HepG2 (cell line): ENCODE measurements around the gene KIRREL2. TPM values are rescaled to one million over a fixed set of nuclear protein-coding genes. Genes with fewer than 3 reads are reported as not detected.

Source experiments
- ARID4A ChIP-seq: sonication (generic); formaldehyde crosslinking; IDR thresholded peaks from 2 replicates; pipeline ENCODE4 v1.5.0; 2020; ENCODE audit warnings: mild to moderate bottlenecking, missing genetic modification reagents, borderline replicate concordance
- BRF2 ChIP-seq: sonication (generic); formaldehyde crosslinking; IDR thresholded peaks from 2 replicates; pipeline ENCODE4 v1.8.1; 2022; ENCODE audit warnings: mild to moderate bottlenecking, missing genetic modification reagents
- ERF ChIP-seq: IDR thresholded peaks from 2 replicates; pipeline ENCODE4 v1.6.1; 2018; ENCODE audit warnings: missing biosample characterization, missing genetic modification reagents
- GPBP1L1 ChIP-seq: sonication (generic); formaldehyde crosslinking; IDR thresholded peaks from 2 replicates; pipeline ENCODE4 v1.5.0; 2020; ENCODE audit warnings: mild to moderate bottlenecking, missing genetic modification reagents
- HNRNPL ChIP-seq: fragments of 200-400 bp; formaldehyde crosslinking; IDR thresholded peaks from 2 replicates; pipeline ENCODE4 v1.6.1; 2017; ENCODE audit warnings: mild to moderate bottlenecking, low read depth, low read length
- NCOA1 ChIP-seq: sonication (generic); formaldehyde crosslinking; IDR thresholded peaks from 2 replicates; pipeline ENCODE4 v1.9.0; 2021; ENCODE audit warnings: missing genetic modification reagents
- NR2C2 ChIP-seq: sonication (generic); formaldehyde crosslinking; IDR thresholded peaks from 2 replicates; pipeline ENCODE4 v1.4.0; 2020; ENCODE audit warnings: missing genetic modification reagents, mild to moderate bottlenecking, moderate library complexity, borderline replicate concordance
- NR2F2 ChIP-seq: IDR thresholded peaks from 2 replicates; pipeline ENCODE4 v1.6.1; 2012; ENCODE audit warnings: low read depth, inconsistent platforms, borderline replicate concordance
- RBFOX2 ChIP-seq: fragments of 200-400 bp; formaldehyde crosslinking; IDR thresholded peaks from 2 replicates; pipeline ENCODE4 v1.6.1; 2017; ENCODE audit warnings: low read depth, mild to moderate bottlenecking, low read length
- SIX4 ChIP-seq: sonication (generic); formaldehyde crosslinking; IDR thresholded peaks from 2 replicates; pipeline ENCODE4 v1.4.0; 2020; ENCODE audit warnings: missing genetic modification reagents
- TARDBP ChIP-seq: sonication (generic); formaldehyde crosslinking; IDR thresholded peaks from 2 replicates; pipeline ENCODE4 v1.8.0; 2022; ENCODE audit warnings: mild to moderate bottlenecking, missing genetic modification reagents
- TOE1 ChIP-seq: sonication (generic); formaldehyde crosslinking; IDR thresholded peaks from 2 replicates; pipeline ENCODE4 v1.4.0; 2020; ENCODE audit warnings: mild to moderate bottlenecking, missing genetic modification reagents
- ZMYM4 ChIP-seq: sonication (generic); formaldehyde crosslinking; IDR thresholded peaks from 2 replicates; pipeline ENCODE4 v1.8.1; 2023; ENCODE audit warnings: mild to moderate bottlenecking, missing genetic modification reagents
- ZNF34 ChIP-seq: sonication (generic); formaldehyde crosslinking; IDR thresholded peaks from 2 replicates; pipeline ENCODE4 v1.4.0; 2020; ENCODE audit warnings: mild to moderate bottlenecking, missing genetic modification reagents, borderline replicate concordance
- ZNF543 ChIP-seq: sonication (generic); formaldehyde crosslinking; IDR thresholded peaks from 2 replicates; pipeline ENCODE4 v1.4.0; 2020; ENCODE audit warnings: mild to moderate bottlenecking, missing genetic modification reagents
- ZNF678 ChIP-seq: sonication (generic); formaldehyde crosslinking; IDR thresholded peaks from 2 replicates; pipeline ENCODE4 v1.4.0; 2020; ENCODE audit warnings: mild to moderate bottlenecking, missing genetic modification reagents
- ZNF891 ChIP-seq: sonication (generic); formaldehyde crosslinking; IDR thresholded peaks from 2 replicates; pipeline ENCODE4 v1.5.0; 2020; ENCODE audit warnings: mild to moderate bottlenecking, missing genetic modification reagents
- ZSCAN5A ChIP-seq: sonication (generic); formaldehyde crosslinking; IDR thresholded peaks from 2 replicates; pipeline ENCODE4 v1.8.0; 2022; ENCODE audit warnings: mild to moderate bottlenecking, missing genetic modification reagents, borderline replicate concordance
- polyA plus RNA-seq, 8 experiments: library from polyadenylated mRNA; depleted of rRNA in 3 of 8; stranded (reverse) in 7 of 8; unstranded in 1 of 8; fragments of >200 nt; fragmentation: Illumina TruSeq in 4 of 8; extraction: Trizol in 4 of 8; gene quantifications; 2 replicates each; pipeline versions ENCODE4 v1.2.1 to v1.2.3, GENCODE V29; 2011 to 2016; ENCODE audit warnings: low read depth in 4 of 8, missing spikeins in 1 of 8, mixed read lengths in 1 of 8; ENCODE audit not compliant: insufficient read depth in 1 of 8
- total RNA-seq, 5 experiments: library from RNA; depleted of rRNA; stranded (reverse); fragments of >200 nt; fragmentation: Illumina TruSeq; extraction: Trizol; gene quantifications; 2 replicates each; pipeline ENCODE4 v1.2.3, GENCODE V29; 2016; ENCODE audit warnings: low read depth in 1 of 5

Gene KIRREL2
- total and polyA plus RNA-seq, 2 of the 13 experiments (the other 11 are each of a cell fraction or from before 2014, with no cell fraction given), result 0.18 to 2.4 TPM

- no peak for TF ChIP-seq ZSCAN5A (CRISPR knock-in tag)
- no peak; the same call in 1 of the 2 replicates for TF ChIP-seq ZMYM4
- no peak for TF ChIP-seq ZNF34 (CRISPR knock-in tag)
- peak; percentile 70; the same call in 1 of the 2 replicates for TF ChIP-seq ZNF891 (CRISPR knock-in tag)
- TF ChIP-seq NR2F2, result no peak
- TF ChIP-seq RBFOX2, result peak; percentile 62; the same call in 1 of the 2 replicates
- peak; percentile 29; the same call in 1 of the 2 replicates for TF ChIP-seq ARID4A (CRISPR knock-in tag)
- TF ChIP-seq GPBP1L1 (CRISPR knock-in tag), result no peak
- TF ChIP-seq BRF2 (CRISPR knock-in tag), result no peak
- peak; percentile 55; the same call in 1 of the 2 replicates for TF ChIP-seq TARDBP (CRISPR knock-in tag)
- no peak for TF ChIP-seq SIX4 (CRISPR knock-in tag)
- TF ChIP-seq HNRNPL, result 0 out of 2 replicates have a peak, but pooled peaks have one; percentile 23
- 0 out of 2 replicates have a peak, but pooled peaks have one; percentile 30 for TF ChIP-seq ZNF678 (CRISPR knock-in tag)
- TF ChIP-seq NR2C2 (CRISPR knock-in tag), result 0 out of 2 replicates have a peak, but pooled peaks have one; percentile 27
- TF ChIP-seq TOE1 (CRISPR knock-in tag), result no peak
- 0 out of 2 replicates have a peak, but pooled peaks have one; percentile 50 for TF ChIP-seq ERF (CRISPR knock-in tag)
- peak; percentile 62; the same call in 1 of the 2 replicates for TF ChIP-seq ZNF543 (CRISPR knock-in tag)
- TF ChIP-seq NCOA1 (CRISPR knock-in tag), result 0 out of 2 replicates have a peak, but pooled peaks have one; percentile 47
Observed at GRCh38 chr19:35860818-35861639, 4.3 kb downstream of the KIRREL2 start (continued).
